PC-3 (cell line): ENCODE data around the gene HS3ST5. TPM values are rescaled to one million over a fixed set of nuclear protein-coding genes. Genes with fewer than 3 reads are reported as not detected.
A peak's percentile ranks its signal among the peaks of the same experiment; 100 is the strongest.
"Not testable (repeated sequence)": the region's sequence is repeated elsewhere in the genome, so short reads cannot be mapped to it uniquely, and the experiment has no call there.

Source experiments
- ATAC-seq: fragments of 200-7000 bp; cut with Tn5 transposase; 2 replicates; pipeline ENCODE4 v1.9.1; 2020; ENCODE audit warnings: mild to moderate bottlenecking, moderate library complexity
- BruUV-seq: library from RNA; stranded (reverse); fragments of 400-500 nt; replicated peaks from 2 replicates; lab custom pipeline; 2021; lab: Mats Ljungman, UMichigan
- CTCF ChIA-PET: fragments of 300-600 bp; sonication (Branson Sonifier 250); formaldehyde crosslinking; loops from one replicate; lab custom pipeline; 2022; ENCODE audit warnings: antibody characterized with exemption; lab: Charles Lee
- POLR2A ChIA-PET: fragments of 300-600 bp; sonication (Branson Sonifier 250); formaldehyde crosslinking; loops from one replicate; lab custom pipeline; 2022; ENCODE audit warnings: antibody characterized with exemption; ENCODE audit not compliant: unreplicated experiment; lab: Charles Lee
- DNase-seq: peaks from one replicate; pipeline ENCODE4 v3.0.0-alpha.2; 2015
- H2AFZ ChIP-seq: fragments of 300-600 bp; sonication (generic); 2 replicates; pipeline ENCODE4 v1.6.0; 2016; ENCODE audit warnings: antibody characterized with exemption, low read length
- H3F3A ChIP-seq: fragments of 300-600 bp; sonication (generic); one replicate; pipeline ENCODE4 v1.6.0; 2017; ENCODE audit warnings: antibody characterized with exemption, low read length, control low read depth, mild to moderate bottlenecking; ENCODE audit not compliant: unreplicated experiment
- H3K27ac ChIP-seq: fragments of 300-600 bp; sonication (generic); 2 replicates; pipeline ENCODE4 v1.5.1; 2016; ENCODE audit warnings: mild to moderate bottlenecking, low read length
- H3K27me3 ChIP-seq: fragments of 300-600 bp; sonication (generic); 2 replicates; pipeline ENCODE4 v1.6.1; 2016; ENCODE audit warnings: low read length, mixed read lengths
- H3K36me3 ChIP-seq: fragments of 300-600 bp; sonication (generic); 2 replicates; pipeline ENCODE4 v1.6.1; 2016; ENCODE audit warnings: low read depth, mixed run types, low read length, mixed read lengths
- H3K4me1 ChIP-seq: fragments of 300-600 bp; sonication (generic); 2 replicates; pipeline ENCODE4 v1.5.1; 2016; ENCODE audit warnings: low read length; ENCODE audit not compliant: insufficient read depth
- H3K4me2 ChIP-seq: fragments of 300-600 bp; sonication (generic); 2 replicates; pipeline ENCODE4 v1.6.0; 2016; ENCODE audit warnings: low read length
- H3K4me3 ChIP-seq: fragments of 300-600 bp; sonication (generic); 2 replicates; pipeline ENCODE4 v1.5.1; 2016; ENCODE audit warnings: mild to moderate bottlenecking, low read length, mixed read lengths
- H3K79me2 ChIP-seq: fragments of 300-600 bp; sonication (generic); 2 replicates; pipeline ENCODE4 v1.6.1; 2017; ENCODE audit warnings: low read length, mixed read lengths
- H3K9ac ChIP-seq: fragments of 300-600 bp; sonication (generic); 2 replicates; pipeline ENCODE4 v1.6.0; 2016; ENCODE audit warnings: mild to moderate bottlenecking, low read length
- H3K9me2 ChIP-seq: fragments of 300-600 bp; sonication (generic); replicated peaks from 2 replicates; pipeline ENCODE4 v1.6.1; 2016; ENCODE audit warnings: mixed run types, low read length, mixed read lengths
- H3K9me3 ChIP-seq: fragments of 300-600 bp; sonication (generic); 2 replicates; pipeline ENCODE4 v1.6.1; 2016; ENCODE audit warnings: low read length, mixed read lengths
- H4K20me1 ChIP-seq: fragments of 300-600 bp; sonication (generic); 2 replicates; pipeline ENCODE4 v1.6.1; 2016; ENCODE audit warnings: low read length, mixed read lengths
- CTCF ChIP-seq: fragments of 300-600 bp; sonication (generic); conservative IDR thresholded peaks from 2 replicates; pipeline ENCODE4 v1.5.1; 2017; ENCODE audit warnings: antibody characterized with exemption, low read depth, mild to moderate bottlenecking, low read length
- EZH2 ChIP-seq: fragments of 300-600 bp; sonication (generic); IDR thresholded peaks from one replicate; pipeline ENCODE4 v1.6.1; 2017; ENCODE audit warnings: antibody characterized with exemption, mild to moderate bottlenecking, low read length; ENCODE audit not compliant: unreplicated experiment
- EZH2phosphoT487 ChIP-seq: fragments of 300-600 bp; sonication (generic); IDR thresholded peaks from 2 replicates; pipeline ENCODE4 v1.6.1; 2018; ENCODE audit warnings: mild to moderate bottlenecking, antibody characterized with exemption, low read length, borderline replicate concordance
- intact Hi-C: fragments of 100-400 bp; cut with micrococcal nuclease; formaldehyde crosslinking; loops from 2 replicates; pipeline ENCODE4 v1.9.0; 2023
- total RNA-seq: library from RNA; depleted of rRNA; stranded (reverse); fragments of >200 nt; gene quantifications from 2 replicates; pipeline ENCODE4 v1.2.3, GENCODE V29; 2014

HS3ST5 gene
- total RNA-seq, 1 experiment from 2014 or later = 1.2 TPM

- Histone ChIP-seq H3K4me2 (no peak overlapping the region), H3K27ac (no peak overlapping the region), H3K9ac (no peak overlapping the region), H3K9me2 (no peaks in the 10 kb centered on the region), H3K27me3 (no peaks in the 10 kb centered on the region), H3K9me3 (no peaks in the 10 kb centered on the region), H3F3A (no peaks in the 10 kb centered on the region), H2AFZ (no peak overlapping the region), H3K4me1 (no peaks in the 10 kb centered on the region), H3K36me3 (no peaks in the 10 kb centered on the region), H3K4me3 (no peak overlapping the region), H4K20me1 (no peaks in the 10 kb centered on the region), H3K79me2 (no peaks in the 10 kb centered on the region)
- DNase-seq (peak; percentile 3), ATAC-seq (no peak)
- BruUV-seq = no TSS peak
- TF ChIP-seq EZH2phosphoT487 = no peak
- TF ChIP-seq EZH2 = no peak
- TF ChIP-seq CTCF = no peak
- intact Hi-C loops = no loop called here
- CTCF ChIA-PET = interaction anchor here (0.9 kb wide), 1 partner anchor 12 kb away, joined by 3 read pairs; no protein-coding TSS in a partner anchor
- POLR2A ChIA-PET = no interaction called here
These were observed 26.8 kb downstream of the HS3ST5 start for GRCh38 chr6:114315831-114316595.

GRCh38 chr6:114313816-114314215, 29.0 kb downstream of the HS3ST5 start:
- H4K20me1 ChIP-seq, H3K4me3 ChIP-seq, H3K9me2 ChIP-seq, H3K9ac ChIP-seq, H3K4me1 ChIP-seq, H3K36me3 ChIP-seq, H3K79me2 ChIP-seq, H3K9me3 ChIP-seq, POLR2A ChIA-PET, CTCF ChIA-PET, H2AFZ ChIP-seq, intact Hi-C loops, H3K4me2 ChIP-seq, BruUV-seq, H3K27ac ChIP-seq, H3F3A ChIP-seq, ATAC-seq, DNase-seq, H3K27me3 ChIP-seq: not testable (repeated sequence)

- Histone ChIP-seq H3F3A (no peaks in the 10 kb centered on the region), H3K4me2 (no peak overlapping the region), H3K27ac (no peak overlapping the region), H3K4me3 (no peak overlapping the region), H3K9me3 (no peaks in the 10 kb centered on the region), H3K27me3 (no peaks in the 10 kb centered on the region), H3K79me2 (no peaks in the 10 kb centered on the region), H2AFZ (no peak overlapping the region), H3K9ac (no peak overlapping the region), H3K36me3 (no peaks in the 10 kb centered on the region), H3K9me2 (no peaks in the 10 kb centered on the region), H3K4me1 (no peaks in the 10 kb centered on the region), H4K20me1 (no peaks in the 10 kb centered on the region)
- no TSS peak for BruUV-seq
- TF ChIP-seq EZH2 (no peak), EZH2phosphoT487 (no peak), CTCF (no peak)
- ATAC-seq (peak; percentile 38; the same call in 1 of the 2 replicates), DNase-seq (peak; percentile 25)
- intact Hi-C loops = no loop called here
- ChIA-PET POLR2A (no interaction called here), CTCF (no interaction called here)
These were observed 29.9 kb downstream of the HS3ST5 start for GRCh38 chr6:114312931-114313330.
